IPS-20b (cell line): ENCODE measurements around the gene ASH1L.
"Not testable (repeated sequence)": the region's sequence is repeated elsewhere in the genome, so short reads cannot be mapped to it uniquely, and the experiment has no call there.

Source experiments
- H3K27ac ChIP-seq: one replicate; pipeline ENCODE4 v1.5.1; 2013; ENCODE audit warnings: low read length
- H3K27me3 ChIP-seq: 2 replicates; pipeline ENCODE4 v1.6.1; 2013; ENCODE audit warnings: mild to moderate bottlenecking, low read length, inconsistent platforms; ENCODE audit not compliant: insufficient read depth
- H3K36me3 ChIP-seq: 2 replicates; pipeline ENCODE4 v1.6.1; 2013; ENCODE audit warnings: low read depth, mild to moderate bottlenecking, inconsistent platforms, low read length, moderate library complexity; ENCODE audit not compliant: insufficient read depth
- H3K4me1 ChIP-seq: 2 replicates; pipeline ENCODE4 v1.6.1; 2013; ENCODE audit warnings: mild to moderate bottlenecking, control low read depth, inconsistent platforms, low read length, moderate library complexity; ENCODE audit not compliant: insufficient read depth
- H3K4me3 ChIP-seq: 2 replicates; pipeline ENCODE4 v1.5.1; 2013; ENCODE audit warnings: mild to moderate bottlenecking, low read length, inconsistent platforms
- H3K9ac ChIP-seq: 2 replicates; pipeline ENCODE4 v1.6.1; 2013; ENCODE audit warnings: low read depth, mild to moderate bottlenecking, inconsistent platforms, low read length, moderate library complexity
- H3K9me3 ChIP-seq: 2 replicates; pipeline ENCODE4 v1.6.1; 2013; ENCODE audit warnings: mild to moderate bottlenecking, low read depth, low read length, inconsistent platforms; ENCODE audit not compliant: insufficient read depth

The ASH1L gene

GRCh38 chr1:155463865-155464650, 98.5 kb downstream of the ASH1L start:
- Histone ChIP-seq H3K4me1 (no peaks in the 10 kb centered on the region), H3K27me3 (no peaks in the 10 kb centered on the region), H3K36me3 (peaks cover 5% of the 10 kb centered on the region), H3K9ac (no peak overlapping the region), H3K4me3 (no peak overlapping the region), H3K9me3 (no peaks in the 10 kb centered on the region), H3K27ac (no peak overlapping the region)

GRCh38 chr1:155458111-155458510, 104.5 kb downstream of the ASH1L start:
- Histone ChIP-seq H3K27ac (no peak overlapping the region), H3K27me3 (no peaks in the 10 kb centered on the region), H3K4me3 (no peak overlapping the region), H3K9ac (no peak overlapping the region), H3K36me3 (peaks cover 17% of the 10 kb centered on the region), H3K4me1 (no peaks in the 10 kb centered on the region), H3K9me3 (no peaks in the 10 kb centered on the region)

GRCh38 chr1:155457266-155457665, 105.3 kb downstream of the ASH1L start:
- peaks cover 17% of the 10 kb centered on the region for H3K36me3 ChIP-seq
- H3K9me3 ChIP-seq = no peaks in the 10 kb centered on the region
- H3K9ac ChIP-seq = no peak overlapping the region
- H3K27ac ChIP-seq = no peak overlapping the region
- no peaks in the 10 kb centered on the region for H3K27me3 ChIP-seq
- H3K4me3 ChIP-seq = no peak overlapping the region
- H3K4me1 ChIP-seq = no peaks in the 10 kb centered on the region

- no peaks in the 10 kb centered on the region for H3K4me1 ChIP-seq
- no peaks in the 10 kb centered on the region for H3K27me3 ChIP-seq
- H3K9ac ChIP-seq = no peak overlapping the region
- H3K4me3 ChIP-seq = no peak overlapping the region
- H3K36me3 ChIP-seq = peaks cover 18% of the 10 kb centered on the region
- no peak overlapping the region for H3K27ac ChIP-seq
- no peaks in the 10 kb centered on the region for H3K9me3 ChIP-seq
Measured at GRCh38 chr1:155455588-155456195, 106.9 kb downstream of the ASH1L start.

GRCh38 chr1:155454096-155454495, 108.5 kb downstream of the ASH1L start:
- Histone ChIP-seq H3K9me3 (no peaks in the 10 kb centered on the region), H3K27ac (no peak overlapping the region), H3K4me1 (no peaks in the 10 kb centered on the region), H3K4me3 (no peak overlapping the region), H3K27me3 (no peaks in the 10 kb centered on the region), H3K9ac (no peak overlapping the region), H3K36me3 (peaks cover 23% of the 10 kb centered on the region)

GRCh38 chr1:155453141-155453540, 109.5 kb downstream of the ASH1L start:
- Histone ChIP-seq H3K4me1 (no peaks in the 10 kb centered on the region), H3K36me3 (peaks cover 21% of the 10 kb centered on the region), H3K27ac (no peak overlapping the region), H3K4me3 (no peak overlapping the region), H3K9me3 (no peaks in the 10 kb centered on the region), H3K9ac (no peak overlapping the region), H3K27me3 (no peaks in the 10 kb centered on the region)

GRCh38 chr1:155451199-155451598, 111.4 kb downstream of the ASH1L start:
- Histone ChIP-seq H3K4me3 (no peak overlapping the region), H3K4me1 (no peaks in the 10 kb centered on the region), H3K27ac (no peak overlapping the region), H3K9ac (no peak overlapping the region), H3K27me3 (no peaks in the 10 kb centered on the region), H3K36me3 (peaks cover 11% of the 10 kb centered on the region), H3K9me3 (no peaks in the 10 kb centered on the region)

GRCh38 chr1:155442431-155442830, 120.2 kb downstream of the ASH1L start:
- not testable (repeated sequence) for H3K9ac ChIP-seq, H3K27ac ChIP-seq, H3K27me3 ChIP-seq, H3K4me1 ChIP-seq, H3K4me3 ChIP-seq, H3K9me3 ChIP-seq
- peaks cover 16% of the 10 kb centered on the region for H3K36me3 ChIP-seq

- Histone ChIP-seq H3K4me3 (no peak overlapping the region), H3K9me3 (no peaks in the 10 kb centered on the region), H3K27me3 (no peaks in the 10 kb centered on the region), H3K9ac (no peak overlapping the region), H3K4me1 (no peaks in the 10 kb centered on the region; the same call in 1 of the 2 replicates), H3K36me3 (peaks cover 32% of the 10 kb centered on the region), H3K27ac (no peak overlapping the region)
Measured at GRCh38 chr1:155437405-155437804, 125.2 kb downstream of the ASH1L start.

- not testable (repeated sequence) for H3K4me1 ChIP-seq, H3K9me3 ChIP-seq, H3K4me3 ChIP-seq, H3K9ac ChIP-seq, H3K27me3 ChIP-seq, H3K27ac ChIP-seq
- H3K36me3 ChIP-seq = peaks cover 44% of the 10 kb centered on the region
Measured at GRCh38 chr1:155433831-155434389, 128.7 kb downstream of the ASH1L start.

GRCh38 chr1:155433128-155433830, 129.3 kb downstream of the ASH1L start:
- H3K27ac ChIP-seq, H3K4me1 ChIP-seq, H3K27me3 ChIP-seq, H3K9me3 ChIP-seq, H3K4me3 ChIP-seq, H3K9ac ChIP-seq: not testable (repeated sequence)
- peaks cover 37% of the 10 kb centered on the region for H3K36me3 ChIP-seq
